Breast epithelium (tissue), 4 donors: ENCODE results near the gene RUSF1. TPM values are rescaled to one million over a fixed set of nuclear protein-coding genes. Genes with fewer than 3 reads are reported as not detected.

ENCODE experiments used
- DNase-seq, 2 donors: peaks; one replicate each; pipeline ENCODE4 v3.0.0-alpha.2; 2019; ENCODE audit warnings: low spot score in 2 of 2
- H3K27ac ChIP-seq, 2 donors: fragments of 200-600 bp; sonication (generic) in 1 of 2; one replicate each; pipeline ENCODE4 v1.5.1; 2016 to 2019; ENCODE audit warnings: mild to moderate bottlenecking in 1 of 2
- H3K27me3 ChIP-seq, 2 donors: fragments of 200-600 bp; sonication (generic) in 1 of 2; one replicate each; pipeline versions ENCODE4 v1.5.1 to v1.6.0; 2017 to 2019; ENCODE audit warnings: control low read depth in 1 of 2, mild to moderate bottlenecking in 1 of 2
- H3K36me3 ChIP-seq: fragments of 200-600 bp; one replicate; pipeline ENCODE4 v1.5.1; 2019
- H3K4me1 ChIP-seq, 2 donors: fragments of 200-600 bp; sonication (generic); one replicate each; pipeline ENCODE4 v1.5.1; 2016 to 2019; ENCODE audit warnings: control low read depth in 1 of 2
- H3K4me3 ChIP-seq, 3 donors: fragments of 200-600 bp; sonication (generic); 1 replicate in 2 of 3; 2 replicates in 1 of 3; pipeline ENCODE4 v1.5.1; 2016 to 2019; ENCODE audit warnings: mild to moderate bottlenecking in 3 of 3, moderate library complexity in 2 of 3
- H3K9me3 ChIP-seq, 2 donors: fragments of 200-600 bp; sonication (generic) in 1 of 2; one replicate each; pipeline ENCODE4 v1.5.1; 2016 to 2019; ENCODE audit warnings: control low read depth in 1 of 2
- POLR2AphosphoS5 ChIP-seq, 3 donors: sonication (generic); formaldehyde crosslinking; IDR thresholded peaks; one replicate each; pipeline ENCODE4 v1.6.1; 2017; ENCODE audit warnings: antibody characterized with exemption in 3 of 3
- intact Hi-C: fragments of 100-400 bp; cut with DNase I; formaldehyde crosslinking; loops from one replicate; pipeline ENCODE4 v1.15.1; 2023; ENCODE audit warnings: low total_unique reads
- total RNA-seq, 3 donors: library from RNA; depleted of rRNA; stranded (reverse); fragments of >200 nt; gene quantifications; one replicate each; pipeline ENCODE4 v1.1.0, GENCODE V29; 2016

The RUSF1 gene
- total RNA-seq, 3 donors from 2014 or later, result 44.2 to 75.4 (median 68.2) TPM

GRCh38 chr16:31439519-31439918 lies 68.7 kb downstream of the RUSF1 start:
- H3K4me1 ChIP-seq, result no peaks in the 10 kb centered on the region
- H3K27ac ChIP-seq, result no peak overlapping the region
- no peak for TF ChIP-seq POLR2AphosphoS5 (IDR thresholded peaks at IDR 0.05)
- no peaks in the 10 kb centered on the region for H3K27me3 ChIP-seq
- H3K4me3 ChIP-seq, result no peak overlapping the region
- intact Hi-C loops, result no loop called here
- H3K36me3 ChIP-seq, result no peaks in the 10 kb centered on the region
- no peak for DNase-seq
- no peaks in the 10 kb centered on the region for H3K9me3 ChIP-seq

Other genes with a start within 250 kb of the RUSF1 start
- 10 to 100 TPM in 1 of 3 donors, 1 to 10 TPM in 2; 5.2 to 23.5 (median 8.0) TPM for gene ITGAM, start 248.4 kb downstream of the RUSF1 start, total RNA-seq
- 10 to 100 TPM in 1 of 3 donors, 1 to 10 TPM in 2; 3.6 to 16.8 (median 5.1) TPM for gene ITGAX, start 153.2 kb downstream of the RUSF1 start, total RNA-seq
- gene ITGAD, start 115.1 kb downstream of the RUSF1 start, total RNA-seq, result under 1 TPM in 2 of 3 donors, not detected in 1; 0.16 to 0.44 TPM
- gene COX6A2, start 80.0 kb downstream of the RUSF1 start, total RNA-seq, result not detected
- 1 to 10 TPM; 1.9 to 3.6 (median 3.1) TPM for gene ZNF843, start 65.6 kb downstream of the RUSF1 start, total RNA-seq
- 1 to 10 TPM; 5.3 to 7.2 (median 6.9) TPM for gene ARMC5, start 48.9 kb downstream of the RUSF1 start, total RNA-seq
- gene TGFB1I1, start 36.2 kb downstream of the RUSF1 start, total RNA-seq, result 10 to 100 TPM; 17.4 to 31.8 (median 30.1) TPM
- gene SLC5A2, start 25.3 kb downstream of the RUSF1 start, total RNA-seq, result under 1 TPM in 2 of 3 donors, not detected in 1; 0.44 to 0.98 TPM
- not detected for gene AHSP, start 19.5 kb upstream of the RUSF1 start, total RNA-seq